Colonic mucosa (tissue), 4 donors: Measurements from ENCODE around the gene HTR3A. TPM values are rescaled to one million over a fixed set of nuclear protein-coding genes. Genes with fewer than 3 reads are reported as not detected.
"Not testable (repeated sequence)": the region's sequence is repeated elsewhere in the genome, so short reads cannot be mapped to it uniquely, and the experiment has no call there.

Experiments
- DNase-seq: peaks from one replicate; pipeline ENCODE4 v3.0.0-alpha.2; 2020
- H3K27ac ChIP-seq: fragments of 200-600 bp; one replicate; pipeline ENCODE4 v1.8.0; 2021
- H3K27me3 ChIP-seq: fragments of 200-600 bp; one replicate; pipeline ENCODE4 v1.8.0; 2021
- H3K36me3 ChIP-seq: fragments of 200-600 bp; one replicate; pipeline ENCODE4 v1.8.0; 2021
- H3K4me1 ChIP-seq: fragments of 200-600 bp; one replicate; pipeline ENCODE4 v1.8.0; 2021; ENCODE audit warnings: mild to moderate bottlenecking
- H3K4me3 ChIP-seq: fragments of 200-600 bp; one replicate; pipeline ENCODE4 v1.8.0; 2021
- H3K9ac ChIP-seq, 2 donors: one replicate each; pipeline ENCODE4 v1.7.0; 2013; ENCODE audit warnings: control low read depth in 2 of 2, low read depth in 2 of 2, low read length in 2 of 2
- H3K9me3 ChIP-seq: fragments of 200-600 bp; one replicate; pipeline ENCODE4 v1.8.0; 2021
- intact Hi-C: fragments of 100-400 bp; cut with DNase I; formaldehyde crosslinking; loops from one replicate; pipeline ENCODE4 v1.14.1; 2022
- total RNA-seq, 2 donors: library from RNA; stranded (reverse); fragmentation: NEBNext Ultra II Directional in 1 of 2; extraction: Animal tissue kit (Norgen Biotek cat#: 25700) in 1 of 2; gene quantifications; one replicate each; pipeline ENCODE4 v1.2.1, GENCODE V29; 2021
- TF ChIP-seq, protein P1 (sequence below): fragments of 200-600 bp; IDR thresholded peaks from one replicate; pipeline ENCODE4 v1.8.0; 2022; ENCODE audit warnings: antibody characterized with exemption, mild to moderate bottlenecking
- donor health status: healthy.
- donor health status: DM: no; HTN: no; CAD: no.
- donor health status: DM: no; HTN: no; CAD: no.

Gene HTR3A
- under 1 TPM in 1 of 2 donors, not detected in 1; 0.90 TPM for total RNA-seq

DNA sequence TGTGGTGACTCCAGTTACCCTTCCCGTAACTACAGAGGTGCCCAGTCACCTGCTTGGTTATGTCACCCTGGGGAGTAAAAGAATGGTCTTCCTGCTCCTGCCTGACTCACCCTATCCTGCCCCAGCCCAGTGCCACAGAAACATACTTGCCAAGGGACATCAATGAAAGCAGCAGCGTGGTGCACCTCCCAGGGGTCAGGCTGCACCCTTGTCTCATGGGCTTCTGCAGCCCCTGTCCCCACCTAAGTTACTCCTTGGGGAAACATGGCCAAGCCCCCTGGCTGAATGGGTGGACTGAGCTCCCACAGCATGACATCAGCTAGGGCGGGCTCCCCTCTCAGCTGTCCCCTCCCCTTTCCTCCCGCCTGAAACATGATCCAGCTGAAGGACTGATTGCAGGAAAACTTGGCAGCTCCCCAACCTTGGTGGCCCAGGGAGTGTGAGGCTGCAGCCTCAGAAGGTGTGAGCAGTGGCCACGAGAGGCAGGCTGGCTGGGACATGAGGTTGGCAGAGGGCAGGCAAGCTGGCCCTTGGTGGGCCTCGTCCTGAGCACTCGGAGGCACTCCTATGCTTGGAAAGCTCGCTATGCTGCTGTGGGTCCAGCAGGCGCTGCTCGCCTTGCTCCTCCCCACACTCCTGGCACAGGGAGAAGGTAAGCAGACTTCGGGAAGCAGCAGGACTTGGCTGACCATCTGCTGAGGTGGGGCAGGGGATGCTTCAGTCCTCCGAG is at the start of gene HTR3A:
HTR3A (plus strand) TSS at position 368 of the 730 bp plus-strand sequence; CDS start at position 586, 218 bp downstream.
- Histone ChIP-seq H3K27me3 (no peaks in the 10 kb centered on the region), H3K9ac (no peak within 1 kb of the TSS), H3K9me3 (no peaks in the 10 kb centered on the region), H3K27ac (no peak within 1 kb of the TSS), H3K4me3 (no peak within 1 kb of the TSS), H3K4me1 (no peaks in the 10 kb centered on the region), H3K36me3 (no peaks in the 10 kb centered on the region)
- peak; percentile 61 for DNase-seq
- intact Hi-C loops = loop anchor here (5.0 kb wide), 1 partner anchor 477 kb away; no protein-coding TSS in a partner anchor
- TF ChIP-seq, protein P1, sequence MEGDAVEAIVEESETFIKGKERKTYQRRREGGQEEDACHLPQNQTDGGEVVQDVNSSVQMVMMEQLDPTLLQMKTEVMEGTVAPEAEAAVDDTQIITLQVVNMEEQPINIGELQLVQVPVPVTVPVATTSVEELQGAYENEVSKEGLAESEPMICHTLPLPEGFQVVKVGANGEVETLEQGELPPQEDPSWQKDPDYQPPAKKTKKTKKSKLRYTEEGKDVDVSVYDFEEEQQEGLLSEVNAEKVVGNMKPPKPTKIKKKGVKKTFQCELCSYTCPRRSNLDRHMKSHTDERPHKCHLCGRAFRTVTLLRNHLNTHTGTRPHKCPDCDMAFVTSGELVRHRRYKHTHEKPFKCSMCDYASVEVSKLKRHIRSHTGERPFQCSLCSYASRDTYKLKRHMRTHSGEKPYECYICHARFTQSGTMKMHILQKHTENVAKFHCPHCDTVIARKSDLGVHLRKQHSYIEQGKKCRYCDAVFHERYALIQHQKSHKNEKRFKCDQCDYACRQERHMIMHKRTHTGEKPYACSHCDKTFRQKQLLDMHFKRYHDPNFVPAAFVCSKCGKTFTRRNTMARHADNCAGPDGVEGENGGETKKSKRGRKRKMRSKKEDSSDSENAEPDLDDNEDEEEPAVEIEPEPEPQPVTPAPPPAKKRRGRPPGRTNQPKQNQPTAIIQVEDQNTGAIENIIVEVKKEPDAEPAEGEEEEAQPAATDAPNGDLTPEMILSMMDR = no peak

DNA sequence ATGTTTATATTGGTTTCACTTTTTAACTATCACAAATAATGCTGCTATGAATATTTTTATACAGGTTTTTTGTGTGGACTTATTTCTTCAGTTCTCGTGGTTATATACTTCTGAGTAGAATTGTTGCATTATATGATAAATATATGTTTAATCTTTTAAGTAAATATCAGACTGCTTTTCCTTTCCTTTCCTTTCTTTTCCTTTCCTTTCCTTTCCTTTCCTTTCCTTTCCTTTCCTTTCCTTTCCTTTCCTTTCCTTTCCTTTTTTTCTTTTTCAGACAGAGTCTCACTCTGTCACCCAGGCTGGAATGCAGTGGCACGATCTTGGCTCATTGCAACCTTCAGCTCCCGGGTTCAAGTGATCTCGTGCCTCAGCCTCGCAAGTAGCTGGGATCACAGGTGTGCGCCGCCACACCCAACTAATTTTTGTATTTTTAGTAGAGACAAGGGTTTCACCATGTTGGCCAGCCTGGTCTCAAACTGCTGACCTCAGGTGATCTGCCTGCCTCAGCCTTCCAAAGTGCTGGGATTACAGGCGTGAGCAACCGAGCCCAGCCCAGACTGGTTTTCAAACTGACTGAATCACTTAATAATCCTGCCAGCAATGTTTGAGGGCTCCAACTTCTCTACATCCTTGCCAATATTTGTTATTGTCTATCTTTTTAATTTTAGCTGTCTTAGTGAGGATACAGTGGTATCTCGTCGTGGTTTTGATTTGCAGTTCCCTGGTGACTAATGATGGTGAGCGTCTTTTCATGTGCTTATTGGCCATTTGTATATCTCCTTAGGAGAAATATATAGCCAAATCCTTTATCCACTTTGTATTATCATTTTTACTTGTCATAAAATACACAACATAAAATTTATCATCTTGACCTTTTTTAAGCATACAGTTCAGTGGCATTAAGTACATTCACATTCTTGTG is 48.4 kb upstream of the HTR3A start:
- TF ChIP-seq, protein P1 = no peak
- intact Hi-C loops = no loop called here

DNA sequence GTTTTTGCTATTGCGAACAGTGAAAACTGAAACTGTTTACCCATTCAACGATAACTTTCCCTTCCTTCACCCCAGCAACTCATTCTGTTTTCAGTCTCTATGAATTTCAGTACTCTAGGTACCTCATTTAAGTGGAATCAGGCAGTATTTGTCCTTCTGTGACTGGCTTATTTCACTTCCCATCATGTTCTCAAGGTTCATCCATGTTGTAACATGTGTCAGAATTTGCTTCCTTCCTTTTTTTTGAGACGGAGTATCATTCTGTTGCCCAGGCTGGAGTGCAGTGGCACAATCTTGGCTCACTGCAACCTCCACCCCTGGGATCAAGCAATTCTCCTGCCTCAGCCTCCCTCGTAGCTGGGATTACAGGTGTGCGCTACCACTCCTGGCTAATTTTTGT is 46.6 kb upstream of the HTR3A start:
- no peak overlapping the region for H3K9ac ChIP-seq
- H3K4me3 ChIP-seq = no peak overlapping the region
- TF ChIP-seq, protein P1 = no peak
- no peak for DNase-seq
- intact Hi-C loops = no loop called here
- no peaks in the 10 kb centered on the region for H3K4me1 ChIP-seq
- H3K9me3 ChIP-seq = no peaks in the 10 kb centered on the region
- H3K36me3 ChIP-seq = no peaks in the 10 kb centered on the region
- no peaks in the 10 kb centered on the region for H3K27me3 ChIP-seq
- H3K27ac ChIP-seq = no peak overlapping the region

More for the DNA sequence above, 48.4 kb upstream of the HTR3A start:
- Histone ChIP-seq H3K9me3 (no peaks in the 10 kb centered on the region), H3K36me3 (no peaks in the 10 kb centered on the region), H3K4me1 (no peaks in the 10 kb centered on the region), H3K27ac (no peak overlapping the region), H3K9ac (no peak overlapping the region), H3K4me3 (no peak overlapping the region), H3K27me3 (no peaks in the 10 kb centered on the region)
- DNase-seq = no peak

DNA sequence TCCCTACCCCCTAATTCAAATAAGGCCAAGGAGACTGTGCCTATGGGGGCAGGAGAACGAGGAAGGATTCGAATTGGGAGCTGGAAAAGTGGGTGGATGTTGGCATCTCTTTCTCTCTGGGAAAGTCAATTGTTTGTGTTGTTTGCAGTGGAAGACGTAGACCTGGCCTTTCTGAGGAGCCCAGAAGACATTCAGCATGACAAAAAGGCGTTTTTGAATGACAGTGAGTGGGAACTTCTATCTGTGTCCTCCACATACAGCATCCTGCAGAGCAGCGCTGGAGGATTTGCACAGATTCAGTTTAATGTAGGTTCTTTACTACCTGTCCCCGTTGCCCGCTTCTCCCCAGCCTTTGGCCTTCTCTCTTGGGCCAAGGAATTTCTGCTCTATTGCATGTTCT is 42.1 kb upstream of the HTR3A start:
- Histone ChIP-seq H3K27ac (no peak overlapping the region), H3K4me1 (no peaks in the 10 kb centered on the region), H3K4me3 (no peak overlapping the region), H3K9me3 (no peaks in the 10 kb centered on the region), H3K27me3 (no peaks in the 10 kb centered on the region), H3K9ac (no peak overlapping the region), H3K36me3 (no peaks in the 10 kb centered on the region)
- TF ChIP-seq, protein P1 = no peak
- intact Hi-C loops = no loop called here
- DNase-seq = no peak

DNA sequence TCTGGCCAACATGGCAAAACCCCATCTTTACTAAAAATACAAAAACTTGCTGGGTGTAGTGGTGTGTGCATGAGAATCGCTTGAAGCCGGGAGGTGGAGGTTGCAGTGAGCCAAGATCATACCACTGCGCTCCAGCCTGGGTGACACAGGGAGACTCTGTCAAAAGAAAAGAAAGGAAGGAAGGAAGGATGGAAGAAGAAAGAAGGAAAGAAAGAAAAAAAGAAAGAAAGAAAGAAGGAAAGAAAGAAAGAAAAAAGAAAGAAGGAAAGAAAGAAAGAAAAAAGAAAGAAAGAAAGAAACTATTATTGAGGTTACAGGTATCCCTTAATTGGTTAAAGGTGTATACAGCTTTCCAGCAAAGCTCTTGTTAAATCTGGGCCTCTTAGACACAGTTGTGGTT is 40.7 kb upstream of the HTR3A start:
- DNase-seq, H3K4me1 ChIP-seq, H3K27ac ChIP-seq, H3K9me3 ChIP-seq, H3K36me3 ChIP-seq, H3K4me3 ChIP-seq, H3K27me3 ChIP-seq, intact Hi-C loops, H3K9ac ChIP-seq: not testable (repeated sequence)
